Lower lobe of right lung (tissue), 2 donors: ENCODE measurements around the gene PYDC2. TPM values are rescaled to one million over a fixed set of nuclear protein-coding genes. Genes with fewer than 3 reads are reported as not detected.

Experiments used
- ATAC-seq, 2 donors: fragments of 200-7000 bp; cut with Tn5 transposase; one replicate each; pipeline ENCODE4 v1.9.1; 2020 to 2022; ENCODE audit warnings: mild to moderate bottlenecking in 2 of 2, moderate library complexity in 2 of 2
- DNase-seq: peaks from one replicate; pipeline ENCODE4 v3.0.0-alpha.2; 2020
- H3K27ac ChIP-seq: fragments of 200-600 bp; one replicate; pipeline ENCODE4 v1.8.0; 2022
- H3K27me3 ChIP-seq: fragments of 200-600 bp; one replicate; pipeline ENCODE4 v1.8.0; 2022; ENCODE audit warnings: low read depth
- H3K36me3 ChIP-seq: fragments of 200-600 bp; one replicate; pipeline ENCODE4 v1.8.0; 2022; ENCODE audit warnings: mild to moderate bottlenecking
- H3K4me1 ChIP-seq: fragments of 200-600 bp; one replicate; pipeline ENCODE4 v1.8.0; 2022
- H3K4me3 ChIP-seq: fragments of 200-600 bp; one replicate; pipeline ENCODE4 v1.8.0; 2022; ENCODE audit warnings: mild to moderate bottlenecking
- H3K9me3 ChIP-seq: fragments of 200-600 bp; one replicate; pipeline ENCODE4 v1.8.0; 2022
- intact Hi-C: fragments of 100-400 bp; cut with DNase I; formaldehyde crosslinking; loops from one replicate; pipeline ENCODE4 v1.11.0; 2022
- total RNA-seq: library from RNA; stranded (reverse); fragmentation: NEBNext Ultra II Directional; extraction: Animal tissue kit (Norgen Biotek cat#: 25700); gene quantifications from one replicate; pipeline ENCODE4 v1.2.1, GENCODE V29; 2021
- TF ChIP-seq, protein P1 (sequence below): fragments of 200-600 bp; IDR thresholded peaks from one replicate; pipeline ENCODE4 v1.8.0; 2022; ENCODE audit warnings: antibody characterized with exemption, mild to moderate bottlenecking
- donor health status: DM: no; HTN: yes; CAD: no; lungs with severe emphysema.

The PYDC2 gene
- total RNA-seq, 1 donor from 2014 or later: not detected

DNA sequence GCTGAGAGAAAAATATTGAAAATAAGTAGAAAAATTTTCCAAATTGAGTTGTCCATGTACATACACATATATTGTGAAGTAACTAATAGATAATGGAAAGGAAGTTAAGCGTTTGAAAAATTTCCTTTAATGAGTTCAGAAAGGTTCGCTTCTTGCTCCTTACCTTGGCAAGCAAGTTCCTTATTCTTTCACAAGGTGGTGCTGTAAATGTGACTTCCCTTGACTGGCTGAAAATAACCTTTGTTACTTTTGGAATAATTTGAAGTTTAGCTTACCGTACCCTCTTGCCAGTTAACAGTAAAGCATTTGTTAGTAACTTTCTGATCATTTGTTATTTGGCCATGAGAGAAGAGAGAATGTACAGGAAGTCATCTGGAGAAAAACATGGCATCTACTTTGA, 41.6 kb downstream of the PYDC2 start:
- H3K36me3 ChIP-seq: no peaks in the 10 kb centered on the region
- no peak overlapping the region for H3K27ac ChIP-seq
- H3K4me1 ChIP-seq: peaks cover 7% of the 10 kb centered on the region
- H3K9me3 ChIP-seq: no peaks in the 10 kb centered on the region
- DNase-seq (no peak), ATAC-seq (no peak)
- H3K27me3 ChIP-seq: no peaks in the 10 kb centered on the region
- TF ChIP-seq, protein P1, sequence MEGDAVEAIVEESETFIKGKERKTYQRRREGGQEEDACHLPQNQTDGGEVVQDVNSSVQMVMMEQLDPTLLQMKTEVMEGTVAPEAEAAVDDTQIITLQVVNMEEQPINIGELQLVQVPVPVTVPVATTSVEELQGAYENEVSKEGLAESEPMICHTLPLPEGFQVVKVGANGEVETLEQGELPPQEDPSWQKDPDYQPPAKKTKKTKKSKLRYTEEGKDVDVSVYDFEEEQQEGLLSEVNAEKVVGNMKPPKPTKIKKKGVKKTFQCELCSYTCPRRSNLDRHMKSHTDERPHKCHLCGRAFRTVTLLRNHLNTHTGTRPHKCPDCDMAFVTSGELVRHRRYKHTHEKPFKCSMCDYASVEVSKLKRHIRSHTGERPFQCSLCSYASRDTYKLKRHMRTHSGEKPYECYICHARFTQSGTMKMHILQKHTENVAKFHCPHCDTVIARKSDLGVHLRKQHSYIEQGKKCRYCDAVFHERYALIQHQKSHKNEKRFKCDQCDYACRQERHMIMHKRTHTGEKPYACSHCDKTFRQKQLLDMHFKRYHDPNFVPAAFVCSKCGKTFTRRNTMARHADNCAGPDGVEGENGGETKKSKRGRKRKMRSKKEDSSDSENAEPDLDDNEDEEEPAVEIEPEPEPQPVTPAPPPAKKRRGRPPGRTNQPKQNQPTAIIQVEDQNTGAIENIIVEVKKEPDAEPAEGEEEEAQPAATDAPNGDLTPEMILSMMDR: peak; percentile 25
- no peak overlapping the region for H3K4me3 ChIP-seq
- intact Hi-C loops: no loop called here

DNA sequence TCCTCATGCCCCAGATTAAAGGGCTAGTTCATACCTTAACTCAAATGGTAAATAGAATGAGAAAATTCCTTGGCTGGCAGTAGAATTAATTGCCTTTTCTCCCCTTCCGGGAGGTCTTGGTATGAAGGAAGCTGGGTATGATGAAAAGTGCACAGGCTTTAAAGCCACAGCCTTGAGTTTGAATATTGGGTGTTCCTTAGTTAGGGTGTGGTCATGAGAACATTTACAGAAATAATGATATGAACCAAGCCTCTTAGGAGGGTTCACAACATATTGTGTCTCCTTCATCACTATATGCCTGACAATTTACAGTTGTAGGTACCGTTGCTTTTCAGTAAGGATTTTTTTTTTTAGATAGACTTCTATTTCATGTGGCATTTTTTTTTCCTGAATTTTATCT, 48.1 kb downstream of the PYDC2 start:
- DNase-seq: no peak
- TF ChIP-seq, protein P1: no peak
- intact Hi-C loops: no loop called here
- Histone ChIP-seq H3K27ac (no peak overlapping the region), H3K36me3 (no peaks in the 10 kb centered on the region), H3K4me3 (no peak overlapping the region), H3K27me3 (no peaks in the 10 kb centered on the region), H3K4me1 (no peaks in the 10 kb centered on the region), H3K9me3 (no peaks in the 10 kb centered on the region)
- ATAC-seq: no peak

Other genes starting within 250 kb of the PYDC2 start
- gene CCDC50, start 131.8 kb upstream of the PYDC2 start, total RNA-seq: 66.5 TPM
- gene UTS2B, start 130.6 kb upstream of the PYDC2 start, total RNA-seq: 0.44 TPM